ENCODE results near the gene SLC9A7.

- TF ChIP-seq FOXP2 (optimal IDR thresholded peaks at IDR 0.05; ENCODE audit: borderline replicate concordance, extremely low read depth, extremely low read length, insufficient read depth) (no peak), POLR2AphosphoS5 (IDR thresholded peaks at IDR 0.05; ENCODE audit: low read depth, low read length) (no peak), TAF1 (IDR thresholded peaks at IDR 0.05; ENCODE audit: borderline replicate concordance, insufficient read depth, low read length) (no peak)
Measured at GRCh38 chrX:46693149-46693548, 65.8 kb downstream of the SLC9A7 start.
